HFFc6 (cell line): Measurements from ENCODE around the gene ADGRB3. TPM values are rescaled to one million over a fixed set of nuclear protein-coding genes. Genes with fewer than 3 reads are reported as not detected.

Source experiments
- DNase-seq: peaks from one replicate; pipeline ENCODE4 v3.0.0-alpha.2; 2018
- H3K27ac Mint-ChIP-seq: 2 replicates; pipeline ENCODE4 v1.8.0; 2020; ENCODE audit warnings: mild to moderate bottlenecking, mixed read lengths
- H3K27me3 Mint-ChIP-seq: 2 replicates; pipeline ENCODE4 v1.8.0; 2021; ENCODE audit warnings: mild to moderate bottlenecking, moderate library complexity, mixed read lengths; ENCODE audit not compliant: insufficient read depth
- H3K36me3 Mint-ChIP-seq: 2 replicates; pipeline ENCODE4 v1.8.0; 2021; ENCODE audit warnings: low read depth, mixed read lengths
- H3K4me1 Mint-ChIP-seq: 2 replicates; pipeline ENCODE4 v1.8.0; 2020; ENCODE audit warnings: low read depth, mixed read lengths
- H3K4me3 Mint-ChIP-seq: 2 replicates; pipeline ENCODE4 v1.8.0; 2020; ENCODE audit warnings: mild to moderate bottlenecking, moderate library complexity, mixed read lengths
- H3K9me3 Mint-ChIP-seq: 2 replicates; pipeline ENCODE4 v1.8.0; 2020; ENCODE audit warnings: mild to moderate bottlenecking, mixed read lengths
- CTCF ChIP-seq: fragments of 200-600 bp; sonication (generic); IDR thresholded peaks from 2 replicates; pipeline ENCODE4 v1.5.0; 2021; ENCODE audit warnings: antibody characterized with exemption, mild to moderate bottlenecking
- total RNA-seq, 6 experiments: library from RNA; stranded (reverse); fragmentation: NEBNext Ultra II Directional; extraction: Animal tissue kit (Norgen Biotek cat#: 25700); gene quantifications; 2 replicates in 1 of 6; 3 replicates in 5 of 6; pipeline ENCODE4 v1.2.3, GENCODE V29; 2021

The ADGRB3 gene
- total RNA-seq, 6 experiments from 2014 or later, result 0.05 to 0.07 (median 0.05) TPM; not detected in 3

GRCh38 chr6:69061066-69061465 lies 426.0 kb downstream of the ADGRB3 start:
- Mint-ChIP-seq H3K4me1 (no peaks in the 10 kb centered on the region), H3K27me3 (no peaks in the 10 kb centered on the region), H3K9me3 (peaks cover 35% of the 10 kb centered on the region), H3K36me3 (no peaks in the 10 kb centered on the region), H3K4me3 (no peak overlapping the region), H3K27ac (no peak overlapping the region)
- no peak for DNase-seq
- TF ChIP-seq CTCF, result no peak

GRCh38 chr6:69063401-69063800 lies 428.3 kb downstream of the ADGRB3 start:
- DNase-seq, result no peak
- Mint-ChIP-seq H3K27me3 (no peaks in the 10 kb centered on the region), H3K36me3 (no peaks in the 10 kb centered on the region), H3K4me1 (no peaks in the 10 kb centered on the region), H3K4me3 (no peak overlapping the region), H3K27ac (no peak overlapping the region), H3K9me3 (peaks cover 16% of the 10 kb centered on the region)
- no peak for TF ChIP-seq CTCF

GRCh38 chr6:69064226-69064625 lies 429.1 kb downstream of the ADGRB3 start:
- Mint-ChIP-seq H3K36me3 (no peaks in the 10 kb centered on the region), H3K4me3 (no peak overlapping the region), H3K4me1 (no peaks in the 10 kb centered on the region), H3K9me3 (peaks cover 8% of the 10 kb centered on the region), H3K27ac (no peak overlapping the region), H3K27me3 (no peaks in the 10 kb centered on the region)
- TF ChIP-seq CTCF, result no peak
- DNase-seq, result no peak

GRCh38 chr6:69069881-69070280 lies 434.8 kb downstream of the ADGRB3 start:
- no peak overlapping the region for H3K4me3 Mint-ChIP-seq
- H3K4me1 Mint-ChIP-seq, result no peaks in the 10 kb centered on the region
- no peak for TF ChIP-seq CTCF
- no peak for DNase-seq
- peaks cover 16% of the 10 kb centered on the region for H3K9me3 Mint-ChIP-seq
- H3K36me3 Mint-ChIP-seq, result no peaks in the 10 kb centered on the region
- H3K27me3 Mint-ChIP-seq, result no peaks in the 10 kb centered on the region; the same call in 1 of the 2 replicates
- H3K27ac Mint-ChIP-seq, result no peak overlapping the region

GRCh38 chr6:69072796-69073195 lies 437.7 kb downstream of the ADGRB3 start:
- no peak for TF ChIP-seq CTCF
- no peaks in the 10 kb centered on the region for H3K36me3 Mint-ChIP-seq
- DNase-seq, result no peak
- no peaks in the 10 kb centered on the region for H3K4me1 Mint-ChIP-seq
- no peak overlapping the region for H3K4me3 Mint-ChIP-seq
- no peaks in the 10 kb centered on the region; the same call in 1 of the 2 replicates for H3K27me3 Mint-ChIP-seq
- no peak overlapping the region for H3K27ac Mint-ChIP-seq
- H3K9me3 Mint-ChIP-seq, result peaks cover 16% of the 10 kb centered on the region
